Left ventricle myocardium superior (tissue), 1 donor: Measurements from ENCODE around the gene RPL37A. TPM values are rescaled to one million over a fixed set of nuclear protein-coding genes. Genes with fewer than 3 reads are reported as not detected.

Experiments
- ATAC-seq: fragments of 200-7000 bp; cut with Tn5 transposase; one replicate; pipeline ENCODE4 v1.9.1; 2020; ENCODE audit warnings: mild to moderate bottlenecking, moderate library complexity
- DNase-seq: peaks from one replicate; pipeline ENCODE4 v3.0.0-alpha.2; 2020
- intact Hi-C: fragments of 100-400 bp; cut with micrococcal nuclease; formaldehyde crosslinking; loops from one replicate; pipeline ENCODE4 v1.11.0; 2022
- total RNA-seq: library from RNA; stranded (reverse); fragmentation: NEBNext Ultra II Directional; extraction: Animal tissue kit (Norgen Biotek cat#: 25700); gene quantifications from one replicate; pipeline ENCODE4 v1.2.1, GENCODE V29; 2021
- donor health status: DM: no; HTN: yes; CAD: no; lungs with severe emphysema.

RPL37A gene
- total RNA-seq, 1 donor from 2014 or later = 1,901 TPM

GRCh38 chr2:216539120-216539519, 40.5 kb downstream of the RPL37A start:
- intact Hi-C loops = no loop called here
- no peak for ATAC-seq
- no peak for DNase-seq

GRCh38 chr2:216539791-216540241, 41.2 kb downstream of the RPL37A start:
- peak; percentile 72 for ATAC-seq

GRCh38 chr2:216540920-216541319, 42.3 kb downstream of the RPL37A start:
- no peak for DNase-seq
- intact Hi-C loops = no loop called here
- no peak for ATAC-seq

More at GRCh38 chr2:216539791-216540241, 41.2 kb downstream of the RPL37A start:
- intact Hi-C loops = no loop called here
- DNase-seq = peak; percentile 84

GRCh38 chr2:216541505-216541904, 42.9 kb downstream of the RPL37A start:
- intact Hi-C loops = no loop called here
- ATAC-seq (no peak), DNase-seq (no peak)

GRCh38 chr2:216545359-216545758, 46.7 kb downstream of the RPL37A start:
- no peak for DNase-seq
- intact Hi-C loops = no loop called here
- ATAC-seq = no peak

GRCh38 chr2:216546241-216546640, 47.6 kb downstream of the RPL37A start:
- intact Hi-C loops = no loop called here
- DNase-seq = no peak
- no peak for ATAC-seq

GRCh38 chr2:216546641-216547403, 48.2 kb downstream of the RPL37A start:
- intact Hi-C loops = no loop called here
- DNase-seq (no peak), ATAC-seq (peak; percentile 89)

- intact Hi-C loops = no loop called here
- peak; percentile 76 for ATAC-seq
- DNase-seq = peak; percentile 80
Measured at GRCh38 chr2:216548901-216549331, 50.3 kb downstream of the RPL37A start.

GRCh38 chr2:216549926-216550690, 51.5 kb downstream of the RPL37A start:
- ATAC-seq (no peak), DNase-seq (no peak)

GRCh38 chr2:216551234-216552068, 52.8 kb downstream of the RPL37A start:
- intact Hi-C loops = no loop called here
- ATAC-seq (no peak), DNase-seq (no peak)

More at GRCh38 chr2:216549926-216550690, 51.5 kb downstream of the RPL37A start:
- intact Hi-C loops = no loop called here

- no peak for DNase-seq
- intact Hi-C loops = no loop called here
Measured at GRCh38 chr2:216553093-216553478, 54.4 kb downstream of the RPL37A start.

More at GRCh38 chr2:216553093-216553478, 54.4 kb downstream of the RPL37A start:
- no peak for ATAC-seq

Other genes with a start within 250 kb of the RPL37A start
- gene MARCHF4, start 126.4 kb upstream of the RPL37A start, total RNA-seq = not detected
- gene SMARCAL1, start 86.4 kb upstream of the RPL37A start, total RNA-seq = 9.8 TPM
- gene IGFBP2, start 134.6 kb downstream of the RPL37A start, total RNA-seq = 50.7 TPM
- 156 TPM for gene IGFBP5, start 196.7 kb downstream of the RPL37A start, total RNA-seq